H1 (cell line): Measurements from ENCODE around the gene INSIG1. TPM values are rescaled to one million over a fixed set of nuclear protein-coding genes. Genes with fewer than 3 reads are reported as not detected.

Source experiments
- RAD21 ChIP-seq, 2 experiments: IDR thresholded peaks in 1 of 2; conservative IDR thresholded peaks in 1 of 2; 2 replicates each; pipeline ENCODE4 v1.6.1; 2011; ENCODE audit warnings: low read depth in 2 of 2, low read length in 2 of 2, improper control_type of control experiment in 1 of 2, inconsistent platforms in 1 of 2, mild to moderate bottlenecking in 1 of 2, moderate library complexity in 1 of 2
- RXRA ChIP-seq: IDR thresholded peaks from 2 replicates; pipeline ENCODE4 v1.6.1; 2011; ENCODE audit warnings: low read depth, mild to moderate bottlenecking, low read length, moderate library complexity; ENCODE audit not compliant: insufficient read depth
- SP4 ChIP-seq: IDR thresholded peaks from 2 replicates; pipeline ENCODE4 v1.6.1; 2012; ENCODE audit warnings: low read length, inconsistent platforms
- polyA plus RNA-seq, 7 experiments: library from polyadenylated mRNA; depleted of rRNA in 3 of 7; stranded (reverse) in 5 of 7; unstranded in 2 of 7; fragments of >200 nt in 5 of 7; fragments of 200-250 nt in 2 of 7; gene quantifications; 1 replicate in 5 of 7; 2 replicates in 1 of 7; 4 replicates in 1 of 7; pipeline versions ENCODE4 v1.2.1 to v1.2.3, GENCODE V29; 2011 to 2013; ENCODE audit warnings: missing spikeins in 2 of 7, mixed read lengths in 2 of 7
- total RNA-seq: library from RNA; stranded (reverse); fragmentation: NEBNext Ultra II Directional; extraction: Animal tissue kit (Norgen Biotek cat#: 25700); gene quantifications from 2 replicates; pipeline ENCODE4 v1.2.1, GENCODE V29; 2021

The INSIG1 gene
- total and polyA plus RNA-seq, 2 of the 8 experiments (the other 6 are each of a cell fraction or from before 2014, with no cell fraction given) = 40.0 to 58.4 TPM

- TF ChIP-seq RAD21 (IDR thresholded peaks at IDR 0.05 in 1 of 2, conservative IDR thresholded peaks at IDR 0.05 in 1 of 2; ENCODE audit: low read depth in 2 of 2, low read length in 2 of 2) = no peak
- TF ChIP-seq SP4 = no peak
- TF ChIP-seq RXRA = no peak
These were observed 42.1 kb upstream of the INSIG1 start (continued) for GRCh38 chr7:155255621-155256020.
